Measurements from ENCODE around the gene ACSS1.
A peak's percentile ranks its signal among the peaks of the same experiment; 100 is the strongest.
"Not testable (repeated sequence)": the region's sequence is repeated elsewhere in the genome, so short reads cannot be mapped to it uniquely, and the experiment has no call there.

ACSS1 gene

DNA sequence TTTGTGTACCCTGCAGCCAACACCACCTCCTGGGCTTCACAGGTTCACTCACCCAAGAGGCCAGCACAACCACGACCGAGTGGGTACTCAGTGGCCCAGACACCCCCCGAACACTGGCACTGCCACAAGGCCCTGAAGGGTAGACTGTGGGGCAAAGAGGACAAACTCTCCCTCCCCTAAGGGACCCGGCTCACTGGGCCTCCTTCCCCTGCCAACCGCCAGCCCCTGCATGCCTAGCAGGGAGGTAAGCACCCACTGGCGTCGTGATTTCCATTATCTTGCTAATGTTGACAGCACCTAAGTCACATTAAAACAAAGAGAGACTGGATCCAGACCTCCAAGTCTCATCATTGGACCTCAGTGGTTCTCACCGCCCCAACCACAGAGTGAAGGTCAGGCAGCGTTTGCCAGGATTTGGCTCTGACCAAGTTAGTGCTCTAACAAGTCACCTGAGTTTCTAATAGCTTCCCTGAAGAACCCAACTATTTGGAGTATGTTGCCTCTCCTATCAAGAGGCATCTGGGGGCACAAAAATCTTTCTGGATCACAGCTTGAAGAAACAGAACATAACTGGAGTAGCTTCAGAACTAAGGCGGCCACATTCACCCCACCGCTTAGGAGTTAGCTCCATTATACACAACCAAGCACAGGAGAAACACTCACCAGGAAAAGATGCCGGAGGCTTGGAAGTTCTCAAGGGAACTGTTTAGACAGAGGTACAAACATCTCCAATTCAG is 51.3 kb downstream of the ACSS1 start:
- H3K27ac ChIP-seq (ENCODE audit: poor library complexity, severe bottlenecking) = no peak overlapping the region
- H3K36me3 ChIP-seq (ENCODE audit: low read depth) = no peaks in the 10 kb centered on the region
- no peak overlapping the region for H3K4me3 ChIP-seq (ENCODE audit: severe bottlenecking)
- DNase-seq (ENCODE audit: low spot score) (no peak), ATAC-seq (ENCODE audit: low read depth) (no peak)
- no peaks in the 10 kb centered on the region for H3K4me1 ChIP-seq (ENCODE audit: insufficient read depth, poor library complexity, severe bottlenecking)
- TF ChIP-seq, protein P1, sequence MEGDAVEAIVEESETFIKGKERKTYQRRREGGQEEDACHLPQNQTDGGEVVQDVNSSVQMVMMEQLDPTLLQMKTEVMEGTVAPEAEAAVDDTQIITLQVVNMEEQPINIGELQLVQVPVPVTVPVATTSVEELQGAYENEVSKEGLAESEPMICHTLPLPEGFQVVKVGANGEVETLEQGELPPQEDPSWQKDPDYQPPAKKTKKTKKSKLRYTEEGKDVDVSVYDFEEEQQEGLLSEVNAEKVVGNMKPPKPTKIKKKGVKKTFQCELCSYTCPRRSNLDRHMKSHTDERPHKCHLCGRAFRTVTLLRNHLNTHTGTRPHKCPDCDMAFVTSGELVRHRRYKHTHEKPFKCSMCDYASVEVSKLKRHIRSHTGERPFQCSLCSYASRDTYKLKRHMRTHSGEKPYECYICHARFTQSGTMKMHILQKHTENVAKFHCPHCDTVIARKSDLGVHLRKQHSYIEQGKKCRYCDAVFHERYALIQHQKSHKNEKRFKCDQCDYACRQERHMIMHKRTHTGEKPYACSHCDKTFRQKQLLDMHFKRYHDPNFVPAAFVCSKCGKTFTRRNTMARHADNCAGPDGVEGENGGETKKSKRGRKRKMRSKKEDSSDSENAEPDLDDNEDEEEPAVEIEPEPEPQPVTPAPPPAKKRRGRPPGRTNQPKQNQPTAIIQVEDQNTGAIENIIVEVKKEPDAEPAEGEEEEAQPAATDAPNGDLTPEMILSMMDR (IDR thresholded peaks at IDR 0.05; ENCODE audit: poor library complexity, severe bottlenecking) = no peak
- no peaks in the 10 kb centered on the region for H3K9me3 ChIP-seq (ENCODE audit: severe bottlenecking)
- H3K27me3 ChIP-seq (ENCODE audit: insufficient read depth, poor library complexity, severe bottlenecking) = no peaks in the 10 kb centered on the region

DNA sequence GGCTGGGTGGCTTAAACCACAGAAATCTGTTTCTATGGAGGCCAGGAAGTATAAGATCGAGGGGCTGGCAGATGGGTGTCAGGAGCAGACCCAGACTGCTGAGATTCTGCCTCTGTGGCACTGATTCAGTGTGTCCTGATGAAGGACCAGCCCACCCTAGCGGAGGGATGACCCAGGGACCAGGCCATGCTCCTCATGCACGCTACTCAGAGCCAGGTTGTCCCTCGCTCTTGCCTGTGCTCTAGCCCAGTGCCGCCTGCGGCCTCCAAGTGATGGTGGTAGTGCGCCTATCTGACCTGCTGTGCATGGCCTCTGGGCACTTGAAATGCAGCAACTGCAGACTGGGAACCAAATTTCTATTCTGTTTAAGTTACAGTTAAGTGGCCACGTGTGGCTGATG is 52.3 kb downstream of the ACSS1 start:
- H3K4me1 ChIP-seq (ENCODE audit: insufficient read depth, poor library complexity, severe bottlenecking) = peaks cover 3% of the 10 kb centered on the region
- no peaks in the 10 kb centered on the region for H3K36me3 ChIP-seq (ENCODE audit: low read depth)
- ATAC-seq (ENCODE audit: low read depth) = no peak
- no peaks in the 10 kb centered on the region for H3K27me3 ChIP-seq (ENCODE audit: insufficient read depth, poor library complexity, severe bottlenecking)
- no peak overlapping the region for H3K4me3 ChIP-seq (ENCODE audit: severe bottlenecking)
- H3K9me3 ChIP-seq (ENCODE audit: severe bottlenecking) = no peaks in the 10 kb centered on the region
- no peak overlapping the region for H3K27ac ChIP-seq (ENCODE audit: poor library complexity, severe bottlenecking)
- no peak for DNase-seq (ENCODE audit: low spot score)
- TF ChIP-seq, protein P1 (IDR thresholded peaks at IDR 0.05; ENCODE audit: poor library complexity, severe bottlenecking) = no peak

DNA sequence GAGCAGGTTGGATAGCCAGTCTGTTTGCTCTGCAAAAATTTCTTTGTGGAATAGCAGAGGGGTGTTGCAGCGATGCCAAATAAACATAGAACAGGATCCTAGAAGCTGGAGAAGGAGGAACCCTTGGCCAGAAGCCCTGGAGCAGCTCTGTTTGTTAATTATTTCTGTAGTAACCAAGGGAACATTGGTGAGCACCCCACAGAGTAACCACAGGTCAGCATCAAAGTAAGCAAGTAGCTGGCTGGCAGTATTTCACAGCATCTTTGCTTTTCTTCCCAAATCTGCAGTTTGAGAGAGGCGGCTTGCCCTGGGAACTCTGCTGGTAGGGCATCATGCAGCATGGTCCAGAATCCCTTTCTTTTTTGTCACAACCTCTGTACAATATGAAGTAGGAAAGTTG is 52.7 kb downstream of the ACSS1 start:
- Histone ChIP-seq H3K27ac (ENCODE audit: poor library complexity, severe bottlenecking) (no peak overlapping the region), H3K4me3 (ENCODE audit: severe bottlenecking) (no peak overlapping the region)

DNA sequence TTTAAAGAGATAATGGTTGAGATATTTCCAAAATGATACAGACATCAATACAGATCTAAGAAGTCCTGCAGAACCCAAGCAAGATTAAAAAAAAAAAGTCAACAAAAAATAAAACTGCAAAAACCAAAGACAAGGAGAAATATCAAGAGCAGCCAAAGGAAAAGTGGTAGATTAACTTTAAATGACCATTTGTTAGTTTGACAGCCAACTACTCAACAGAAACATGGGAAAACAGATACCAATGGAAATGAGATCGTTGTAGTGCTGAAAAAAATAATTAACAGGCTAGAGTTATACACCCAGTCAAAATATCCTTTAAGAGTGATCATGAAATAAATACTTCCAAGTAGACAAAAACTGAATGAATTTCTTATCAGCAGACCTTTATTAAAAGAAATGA is 54.9 kb downstream of the ACSS1 start:
- H3K27me3 ChIP-seq (ENCODE audit: insufficient read depth, poor library complexity, severe bottlenecking) = no peaks in the 10 kb centered on the region

More for the DNA sequence above, 52.7 kb downstream of the ACSS1 start:
- TF ChIP-seq, protein P1 (IDR thresholded peaks at IDR 0.05; ENCODE audit: poor library complexity, severe bottlenecking) = no peak
- H3K4me1 ChIP-seq (ENCODE audit: insufficient read depth, poor library complexity, severe bottlenecking) = peaks cover 5% of the 10 kb centered on the region
- no peaks in the 10 kb centered on the region for H3K36me3 ChIP-seq (ENCODE audit: low read depth)
- no peak for DNase-seq (ENCODE audit: low spot score)
- H3K9me3 ChIP-seq (ENCODE audit: severe bottlenecking) = no peaks in the 10 kb centered on the region
- H3K27me3 ChIP-seq (ENCODE audit: insufficient read depth, poor library complexity, severe bottlenecking) = no peaks in the 10 kb centered on the region
- no peak for ATAC-seq (ENCODE audit: low read depth)

DNA sequence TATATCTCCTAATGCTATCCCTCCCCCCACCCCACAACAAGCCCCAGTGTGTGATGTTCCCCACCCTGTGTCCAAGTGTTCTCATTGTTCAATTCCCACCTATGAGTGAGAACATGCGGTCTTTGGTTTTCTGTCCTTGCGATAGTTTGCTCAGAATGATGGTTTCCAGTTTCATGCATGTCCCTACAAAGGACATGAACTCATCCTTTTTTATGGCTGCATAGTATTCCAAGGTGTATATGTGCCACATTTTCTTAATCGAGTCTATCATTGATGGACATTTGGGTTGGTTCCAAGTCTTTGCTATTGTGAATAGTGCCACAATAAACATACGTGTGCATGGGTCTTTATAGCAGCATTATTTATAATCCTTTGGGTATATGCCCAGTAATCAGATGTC is 56.6 kb downstream of the ACSS1 start:
- not testable (repeated sequence) for DNase-seq (ENCODE audit: low spot score); H3K27me3 ChIP-seq (ENCODE audit: insufficient read depth, poor library complexity, severe bottlenecking); H3K4me3 ChIP-seq (ENCODE audit: severe bottlenecking); H3K36me3 ChIP-seq (ENCODE audit: low read depth); ATAC-seq (ENCODE audit: low read depth); H3K9me3 ChIP-seq (ENCODE audit: severe bottlenecking)
- Histone ChIP-seq H3K27ac (ENCODE audit: poor library complexity, severe bottlenecking) (peak overlapping the region; percentile 64), H3K4me1 (ENCODE audit: insufficient read depth, poor library complexity, severe bottlenecking) (peaks cover 10% of the 10 kb centered on the region)

More for the DNA sequence above, 54.9 kb downstream of the ACSS1 start:
- H3K4me1 ChIP-seq (ENCODE audit: insufficient read depth, poor library complexity, severe bottlenecking) = peaks cover 10% of the 10 kb centered on the region
- ATAC-seq (ENCODE audit: low read depth) = no peak
- no peak for DNase-seq (ENCODE audit: low spot score)
- TF ChIP-seq, protein P1 (IDR thresholded peaks at IDR 0.05; ENCODE audit: poor library complexity, severe bottlenecking) = no peak
- no peak overlapping the region for H3K27ac ChIP-seq (ENCODE audit: poor library complexity, severe bottlenecking)
- no peaks in the 10 kb centered on the region for H3K9me3 ChIP-seq (ENCODE audit: severe bottlenecking)
- no peaks in the 10 kb centered on the region for H3K36me3 ChIP-seq (ENCODE audit: low read depth)
- H3K4me3 ChIP-seq (ENCODE audit: severe bottlenecking) = no peak overlapping the region
